ENCODE results near the gene PDHB.
"Not testable (repeated sequence)": the region's sequence is repeated elsewhere in the genome, so short reads cannot be mapped to it uniquely, and the experiment has no call there.

PDHB gene

GRCh38 chr3:58433400-58434167 is at the start of gene PDHB:
Gene PDHB (minus strand): TSS chr3:58433832. CDS start chr3:58433809, 23 bp downstream.
- peak; percentile 77 for DNase-seq

- no peak for DNase-seq
These were observed 49.4 kb upstream of the PDHB start for GRCh38 chr3:58482917-58483636.

GRCh38 chr3:58480309-58480708 is 46.7 kb upstream of the PDHB start:
- DNase-seq: no peak

GRCh38 chr3:58478781-58479180 is 45.1 kb upstream of the PDHB start:
- DNase-seq: no peak

GRCh38 chr3:58474967-58475578 is 41.4 kb upstream of the PDHB start:
- DNase-seq: no peak

- DNase-seq: no peak
These were observed 40.8 kb upstream of the PDHB start for GRCh38 chr3:58474348-58474911.

GRCh38 chr3:58473275-58473674 is 39.6 kb upstream of the PDHB start:
- DNase-seq: no peak

GRCh38 chr3:58471025-58471887 is 37.6 kb upstream of the PDHB start:
- DNase-seq: no peak

- DNase-seq: no peak
These were observed 36.9 kb upstream of the PDHB start for GRCh38 chr3:58470363-58471024.

- no peak for DNase-seq
These were observed 35.5 kb upstream of the PDHB start for GRCh38 chr3:58469096-58469495.

GRCh38 chr3:58466899-58467563 is 33.4 kb upstream of the PDHB start:
- no peak for DNase-seq

GRCh38 chr3:58464866-58465265 is 31.2 kb upstream of the PDHB start:
- DNase-seq: no peak

GRCh38 chr3:58463942-58464271 is 30.3 kb upstream of the PDHB start:
- no peak for DNase-seq

GRCh38 chr3:58463181-58463941 is 29.7 kb upstream of the PDHB start:
- DNase-seq: peak; percentile 50

- no peak for DNase-seq
These were observed 29.2 kb upstream of the PDHB start for GRCh38 chr3:58462829-58463180.

- DNase-seq: no peak
These were observed 25.5 kb upstream of the PDHB start for GRCh38 chr3:58459160-58459559.

GRCh38 chr3:58452176-58452575 is 18.5 kb upstream of the PDHB start:
- no peak for DNase-seq

GRCh38 chr3:58441514-58442450 is 8.2 kb upstream of the PDHB start:
- no peak for DNase-seq

GRCh38 chr3:58440996-58441355 is 7.3 kb upstream of the PDHB start:
- DNase-seq: not testable (repeated sequence)

GRCh38 chr3:58437276-58437675 is 3.6 kb upstream of the PDHB start:
- not testable (repeated sequence) for DNase-seq
